Measurements from ENCODE around the gene RIMS3.
"Not testable (repeated sequence)": the region's sequence is repeated elsewhere in the genome, so short reads cannot be mapped to it uniquely, and the experiment has no call there.

RIMS3 gene

GRCh38 chr1:40630488-40631223, 34.8 kb downstream of the RIMS3 start:
- Histone ChIP-seq H3K4me1 (ENCODE audit: control insufficient read depth in 1 of 2, insufficient read depth in 2 of 2, low read length in 2 of 2) (peaks cover 24 to 26% of the 10 kb centered on the region in 2 donors), H3K9me3 (ENCODE audit: control insufficient read depth in 1 of 2, low read length in 2 of 2) (no peaks in the 10 kb centered on the region), H3K27me3 (ENCODE audit: control insufficient read depth in 1 of 2, insufficient read depth in 2 of 2, low read length in 2 of 2) (no peaks in the 10 kb centered on the region), H3K4me3 (ENCODE audit: low read depth in 1 of 2, low read length in 2 of 2) (no peak overlapping the region), H3K9ac (ENCODE audit: low read depth in 1 of 2, low read length in 2 of 2) (no peak overlapping the region), H3K36me3 (ENCODE audit: control insufficient read depth in 1 of 2, insufficient read depth in 2 of 2, low read length in 2 of 2) (no peaks in the 10 kb centered on the region), H3K27ac (ENCODE audit: low read depth, low read length) (no peak overlapping the region)

- not testable (repeated sequence) for H3K27me3 ChIP-seq (ENCODE audit: control insufficient read depth in 1 of 2, insufficient read depth in 2 of 2, low read length in 2 of 2); H3K4me3 ChIP-seq (ENCODE audit: low read depth in 1 of 2, low read length in 2 of 2); H3K36me3 ChIP-seq (ENCODE audit: control insufficient read depth in 1 of 2, insufficient read depth in 2 of 2, low read length in 2 of 2); H3K27ac ChIP-seq (ENCODE audit: low read depth, low read length); H3K9ac ChIP-seq (ENCODE audit: low read depth in 1 of 2, low read length in 2 of 2); H3K9me3 ChIP-seq (ENCODE audit: control insufficient read depth in 1 of 2, low read length in 2 of 2)
- H3K4me1 ChIP-seq (ENCODE audit: control insufficient read depth in 1 of 2, insufficient read depth in 2 of 2, low read length in 2 of 2) = peaks cover 24 to 26% of the 10 kb centered on the region in 2 donors
Observed at GRCh38 chr1:40629546-40629945, 35.9 kb downstream of the RIMS3 start.

DNA sequence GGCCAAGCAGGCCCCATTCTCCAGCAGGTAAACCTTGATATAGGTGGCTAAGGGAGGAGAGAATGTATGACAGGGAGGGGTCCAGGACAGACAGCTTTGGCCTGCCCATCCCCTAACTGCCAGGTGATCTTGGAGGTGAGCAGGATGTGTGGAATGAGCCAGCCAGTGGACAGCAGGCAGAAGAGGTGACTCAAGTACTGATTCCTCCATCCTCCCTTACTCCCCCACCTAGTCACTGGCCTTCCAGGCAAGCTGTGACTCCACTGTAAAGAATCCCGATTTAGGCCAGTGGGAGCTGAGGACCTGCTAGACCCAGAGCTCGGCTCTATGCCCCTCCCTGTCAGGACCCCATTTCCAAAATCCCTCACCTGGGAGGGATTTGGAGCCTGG, 36.6 kb downstream of the RIMS3 start:
- no peak overlapping the region for H3K9ac ChIP-seq (ENCODE audit: low read depth in 1 of 2, low read length in 2 of 2)
- no peak overlapping the region for H3K4me3 ChIP-seq (ENCODE audit: low read depth in 1 of 2, low read length in 2 of 2)
- no peak overlapping the region for H3K27ac ChIP-seq (ENCODE audit: low read depth, low read length)
- peaks cover 21 to 23% of the 10 kb centered on the region in 2 donors for H3K4me1 ChIP-seq (ENCODE audit: control insufficient read depth in 1 of 2, insufficient read depth in 2 of 2, low read length in 2 of 2)
- H3K36me3 ChIP-seq (ENCODE audit: control insufficient read depth in 1 of 2, insufficient read depth in 2 of 2, low read length in 2 of 2) = no peaks in the 10 kb centered on the region
- H3K9me3 ChIP-seq (ENCODE audit: control insufficient read depth in 1 of 2, low read length in 2 of 2) = no peaks in the 10 kb centered on the region
- no peaks in the 10 kb centered on the region for H3K27me3 ChIP-seq (ENCODE audit: control insufficient read depth in 1 of 2, insufficient read depth in 2 of 2, low read length in 2 of 2)

DNA sequence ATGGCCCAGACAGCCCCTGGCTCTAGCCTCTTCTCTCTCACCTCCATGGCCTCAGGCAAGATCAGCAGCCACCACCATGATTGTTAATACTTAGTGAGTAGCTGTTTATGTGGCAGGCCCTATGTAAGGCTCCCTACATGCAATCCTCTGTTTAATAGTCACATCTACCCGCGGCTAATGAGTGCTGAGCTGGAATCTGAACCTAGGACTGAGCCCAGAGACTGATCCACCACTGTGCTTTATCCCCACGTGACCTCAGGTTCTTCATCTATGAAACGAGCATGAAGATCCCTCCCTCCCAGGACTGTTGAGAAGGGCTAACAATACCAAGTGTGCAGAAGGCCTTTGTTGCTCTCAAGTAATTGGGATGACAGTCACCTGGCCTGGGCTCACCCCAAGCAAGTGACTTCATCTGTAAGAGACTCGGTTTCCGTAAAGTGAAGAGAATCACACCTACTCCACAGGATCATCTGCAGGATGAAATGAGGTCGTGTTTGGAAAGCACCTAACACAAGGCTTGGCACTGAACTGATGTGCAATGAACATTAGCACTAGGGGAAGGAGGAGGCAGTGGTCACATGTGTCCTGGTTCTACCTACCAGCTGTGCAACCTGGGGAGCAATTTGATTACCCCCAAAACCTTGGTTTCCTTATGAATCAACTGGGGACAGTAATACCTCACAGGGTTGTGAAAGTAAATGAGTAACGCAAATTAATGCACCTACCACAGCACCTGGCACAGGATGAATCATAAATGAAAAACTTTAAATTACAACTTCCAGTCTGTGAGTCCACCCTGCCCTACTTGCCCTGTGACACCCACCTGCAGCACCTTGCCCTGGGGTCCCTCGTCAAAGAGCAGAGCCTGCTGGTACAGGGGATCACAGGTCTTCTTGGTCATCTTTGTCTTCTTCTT, 37.2 kb downstream of the RIMS3 start:
- Histone ChIP-seq H3K9me3 (ENCODE audit: control insufficient read depth in 1 of 2, low read length in 2 of 2) (no peaks in the 10 kb centered on the region), H3K4me1 (ENCODE audit: control insufficient read depth in 1 of 2, insufficient read depth in 2 of 2, low read length in 2 of 2) (peaks cover 15 to 16% of the 10 kb centered on the region in 2 donors), H3K9ac (ENCODE audit: low read depth in 1 of 2, low read length in 2 of 2) (no peak overlapping the region), H3K27me3 (ENCODE audit: control insufficient read depth in 1 of 2, insufficient read depth in 2 of 2, low read length in 2 of 2) (no peaks in the 10 kb centered on the region), H3K27ac (ENCODE audit: low read depth, low read length) (no peak overlapping the region), H3K4me3 (ENCODE audit: low read depth in 1 of 2, low read length in 2 of 2) (no peak overlapping the region), H3K36me3 (ENCODE audit: control insufficient read depth in 1 of 2, insufficient read depth in 2 of 2, low read length in 2 of 2) (no peaks in the 10 kb centered on the region)

DNA sequence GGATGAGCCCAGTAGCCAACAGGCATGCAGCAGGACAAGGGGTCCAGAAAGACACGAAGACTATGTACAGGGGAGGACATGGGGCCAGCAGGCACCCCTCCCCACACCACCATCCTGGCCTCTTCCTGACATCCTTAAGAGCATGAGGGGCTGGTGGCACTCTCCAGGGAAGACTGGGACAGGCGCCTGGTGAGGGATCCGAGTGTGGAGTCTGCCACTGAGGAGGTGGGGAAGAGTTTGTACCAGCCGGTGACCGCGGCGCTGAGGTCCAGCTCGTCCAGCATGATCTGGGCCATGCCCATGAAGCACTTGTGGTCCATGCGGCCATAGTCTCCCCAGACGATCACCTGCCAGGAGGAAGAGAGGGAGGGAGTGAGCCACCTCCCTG, 39.1 kb downstream of the RIMS3 start:
- Histone ChIP-seq H3K9me3 (ENCODE audit: control insufficient read depth in 1 of 2, low read length in 2 of 2) (no peaks in the 10 kb centered on the region), H3K4me1 (ENCODE audit: control insufficient read depth in 1 of 2, insufficient read depth in 2 of 2, low read length in 2 of 2) (peaks cover 14% of the 10 kb centered on the region in 2 donors), H3K36me3 (ENCODE audit: control insufficient read depth in 1 of 2, insufficient read depth in 2 of 2, low read length in 2 of 2) (no peaks in the 10 kb centered on the region), H3K4me3 (ENCODE audit: low read depth in 1 of 2, low read length in 2 of 2) (no peak overlapping the region), H3K27me3 (ENCODE audit: control insufficient read depth in 1 of 2, insufficient read depth in 2 of 2, low read length in 2 of 2) (no peaks in the 10 kb centered on the region), H3K27ac (ENCODE audit: low read depth, low read length) (no peak overlapping the region), H3K9ac (ENCODE audit: low read depth in 1 of 2, low read length in 2 of 2) (no peak overlapping the region)

GRCh38 chr1:40625476-40626382, 39.8 kb downstream of the RIMS3 start:
- no peak overlapping the region for H3K27ac ChIP-seq (ENCODE audit: low read depth, low read length)
- no peaks in the 10 kb centered on the region for H3K36me3 ChIP-seq (ENCODE audit: control insufficient read depth in 1 of 2, insufficient read depth in 2 of 2, low read length in 2 of 2)
- H3K9me3 ChIP-seq (ENCODE audit: control insufficient read depth in 1 of 2, low read length in 2 of 2) = no peaks in the 10 kb centered on the region
- no peak overlapping the region for H3K4me3 ChIP-seq (ENCODE audit: low read depth in 1 of 2, low read length in 2 of 2)
- no peak overlapping the region for H3K9ac ChIP-seq (ENCODE audit: low read depth in 1 of 2, low read length in 2 of 2)
- H3K27me3 ChIP-seq (ENCODE audit: control insufficient read depth in 1 of 2, insufficient read depth in 2 of 2, low read length in 2 of 2) = no peaks in the 10 kb centered on the region
- H3K4me1 ChIP-seq (ENCODE audit: control insufficient read depth in 1 of 2, insufficient read depth in 2 of 2, low read length in 2 of 2) = peaks cover 14% of the 10 kb centered on the region in 2 donors

GRCh38 chr1:40625076-40625475, 40.4 kb downstream of the RIMS3 start:
- no peak overlapping the region for H3K4me3 ChIP-seq (ENCODE audit: low read depth in 1 of 2, low read length in 2 of 2)
- H3K36me3 ChIP-seq (ENCODE audit: control insufficient read depth in 1 of 2, insufficient read depth in 2 of 2, low read length in 2 of 2) = no peaks in the 10 kb centered on the region

DNA sequence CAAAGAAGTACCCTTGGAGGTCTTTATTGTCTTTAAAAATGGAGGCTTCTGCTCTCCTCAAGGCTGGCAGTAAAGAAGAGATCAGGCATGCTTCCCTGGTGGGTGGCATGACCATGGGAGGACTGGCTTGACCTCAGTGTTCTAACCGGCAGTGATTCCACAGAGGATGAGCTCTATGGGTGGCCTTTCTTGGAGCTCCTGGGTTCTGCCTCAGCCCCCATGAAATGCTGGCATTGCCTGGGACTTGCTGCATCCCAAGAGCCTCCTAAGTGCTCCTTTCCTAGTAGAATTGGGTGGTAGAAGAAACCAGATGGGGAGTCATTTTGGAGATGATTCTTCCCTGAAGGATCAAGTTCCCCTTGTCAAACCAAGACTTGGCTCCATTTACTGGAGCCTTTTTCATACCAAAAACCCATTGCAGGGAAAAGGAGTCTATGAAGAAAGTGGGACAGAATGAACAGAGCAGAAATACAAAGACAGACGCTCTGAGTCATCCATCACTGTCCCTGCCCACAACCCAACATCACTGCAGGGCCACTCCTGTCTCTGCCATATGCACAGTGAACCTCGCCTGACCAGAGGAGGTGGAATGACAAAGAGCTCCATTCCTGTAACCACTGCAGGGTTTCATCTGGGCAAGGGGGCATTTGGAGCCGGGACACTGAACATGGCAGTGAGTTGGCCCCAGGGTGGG, 42.4 kb downstream of the RIMS3 start:
- H3K9me3 ChIP-seq (ENCODE audit: control insufficient read depth in 1 of 2, low read length in 2 of 2) = no peaks in the 10 kb centered on the region
- peaks cover 4 to 6% of the 10 kb centered on the region in 2 donors for H3K4me1 ChIP-seq (ENCODE audit: control insufficient read depth in 1 of 2, insufficient read depth in 2 of 2, low read length in 2 of 2)
- H3K9ac ChIP-seq (ENCODE audit: low read depth in 1 of 2, low read length in 2 of 2) = no peak overlapping the region
- no peaks in the 10 kb centered on the region for H3K27me3 ChIP-seq (ENCODE audit: control insufficient read depth in 1 of 2, insufficient read depth in 2 of 2, low read length in 2 of 2)
- no peak overlapping the region for H3K4me3 ChIP-seq (ENCODE audit: low read depth in 1 of 2, low read length in 2 of 2)
- no peaks in the 10 kb centered on the region for H3K36me3 ChIP-seq (ENCODE audit: control insufficient read depth in 1 of 2, insufficient read depth in 2 of 2, low read length in 2 of 2)
- H3K27ac ChIP-seq (ENCODE audit: low read depth, low read length) = no peak overlapping the region

More at GRCh38 chr1:40625076-40625475, 40.4 kb downstream of the RIMS3 start:
- Histone ChIP-seq H3K27ac (ENCODE audit: low read depth, low read length) (no peak overlapping the region), H3K27me3 (ENCODE audit: control insufficient read depth in 1 of 2, insufficient read depth in 2 of 2, low read length in 2 of 2) (no peaks in the 10 kb centered on the region), H3K9ac (ENCODE audit: low read depth in 1 of 2, low read length in 2 of 2) (no peak overlapping the region), H3K9me3 (ENCODE audit: control insufficient read depth in 1 of 2, low read length in 2 of 2) (no peaks in the 10 kb centered on the region), H3K4me1 (ENCODE audit: control insufficient read depth in 1 of 2, insufficient read depth in 2 of 2, low read length in 2 of 2) (peaks cover 14% of the 10 kb centered on the region in 2 donors)

DNA sequence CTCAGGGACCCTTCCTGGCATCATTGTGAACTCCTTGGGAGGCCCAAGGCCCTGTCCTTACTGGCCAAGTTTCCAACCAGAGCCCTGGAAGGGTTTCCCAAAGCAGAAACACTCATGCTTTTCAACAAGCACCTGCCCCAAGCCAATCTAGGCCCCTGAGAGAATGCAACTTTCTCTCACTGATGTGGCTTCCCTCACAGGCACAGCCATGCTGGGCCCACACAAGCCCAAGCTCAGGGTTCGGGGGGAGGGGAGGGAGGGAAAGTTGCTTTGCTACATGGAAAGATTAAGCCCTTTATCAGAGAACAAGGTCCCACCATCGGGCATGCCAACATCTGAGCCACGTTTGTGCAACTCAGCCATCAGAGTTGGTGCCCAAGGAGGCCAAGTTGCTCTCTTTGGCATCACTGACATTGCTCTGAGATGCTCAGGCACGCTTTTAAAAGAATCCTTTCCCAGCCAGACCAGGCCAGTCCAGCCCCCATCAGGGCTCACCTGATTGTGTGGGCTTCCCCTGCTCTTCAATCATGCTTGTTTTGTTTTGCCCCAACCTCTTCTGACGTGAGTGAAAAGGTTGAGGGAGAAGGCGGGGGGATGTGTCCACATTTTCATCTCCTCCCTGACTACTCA, 43.5 kb downstream of the RIMS3 start:
- H3K27me3 ChIP-seq (ENCODE audit: control insufficient read depth in 1 of 2, insufficient read depth in 2 of 2, low read length in 2 of 2) = no peaks in the 10 kb centered on the region
- no peak overlapping the region for H3K9ac ChIP-seq (ENCODE audit: low read depth in 1 of 2, low read length in 2 of 2)
- H3K27ac ChIP-seq (ENCODE audit: low read depth, low read length) = no peak overlapping the region
- H3K4me1 ChIP-seq (ENCODE audit: control insufficient read depth in 1 of 2, insufficient read depth in 2 of 2, low read length in 2 of 2) = no peaks in the 10 kb centered on the region
- H3K9me3 ChIP-seq (ENCODE audit: control insufficient read depth in 1 of 2, low read length in 2 of 2) = no peaks in the 10 kb centered on the region
- H3K4me3 ChIP-seq (ENCODE audit: low read depth in 1 of 2, low read length in 2 of 2) = no peak overlapping the region
- no peaks in the 10 kb centered on the region for H3K36me3 ChIP-seq (ENCODE audit: control insufficient read depth in 1 of 2, insufficient read depth in 2 of 2, low read length in 2 of 2)

Measured in duodenal mucosa (tissue), 2 donors.